H9 (cell line): ENCODE measurements around the gene PBX1. TPM values are rescaled to one million over a fixed set of nuclear protein-coding genes. Genes with fewer than 3 reads are reported as not detected.
A peak's percentile ranks its signal among the peaks of the same experiment; 100 is the strongest.

Experiments used
- DNase-seq: peaks from one replicate; pipeline ENCODE4 v3.0.0-alpha.2; 2017
- H2AFZ ChIP-seq: one replicate; pipeline ENCODE4 v1.6.1; 2013; ENCODE audit warnings: mild to moderate bottlenecking, low read length, control low read depth, moderate library complexity
- H2AK5ac ChIP-seq: 2 replicates; pipeline ENCODE4 v1.6.1; 2013; ENCODE audit warnings: low read length, control low read depth, mixed read lengths; ENCODE audit not compliant: insufficient read length
- H2BK120ac ChIP-seq: one replicate; pipeline ENCODE4 v1.6.1; 2013; ENCODE audit warnings: low read depth, mild to moderate bottlenecking, low read length, control low read depth, inconsistent platforms; ENCODE audit not compliant: poor library complexity, severe bottlenecking
- H2BK12ac ChIP-seq: 2 replicates; pipeline ENCODE4 v1.6.1; 2013; ENCODE audit warnings: low read length, control low read depth, mixed read lengths, low read depth; ENCODE audit not compliant: insufficient read length
- H2BK15ac ChIP-seq: 2 replicates; pipeline ENCODE4 v1.6.1; 2013; ENCODE audit warnings: low read depth, low read length, control low read depth
- H2BK20ac ChIP-seq: one replicate; pipeline ENCODE4 v1.6.1; 2013; ENCODE audit warnings: low read depth, mild to moderate bottlenecking, low read length, control low read depth, inconsistent platforms; ENCODE audit not compliant: poor library complexity, severe bottlenecking
- H2BK5ac ChIP-seq: 2 replicates; pipeline ENCODE4 v1.6.1; 2013; ENCODE audit warnings: low read length, control low read depth, mixed read lengths; ENCODE audit not compliant: insufficient read length
- H3K14ac ChIP-seq: 2 replicates; pipeline ENCODE4 v1.6.1; 2013; ENCODE audit warnings: low read length, control low read depth; ENCODE audit not compliant: insufficient read depth
- H3K18ac ChIP-seq: 2 replicates; pipeline ENCODE4 v1.6.1; 2013; ENCODE audit warnings: low read depth, mild to moderate bottlenecking, mixed read lengths, low read length, control low read depth; ENCODE audit not compliant: insufficient read length
- H3K23ac ChIP-seq: 2 replicates; pipeline ENCODE4 v1.6.1; 2013; ENCODE audit warnings: low read length, control low read depth, mixed read lengths, low read depth; ENCODE audit not compliant: insufficient read length
- H3K23me2 ChIP-seq: 2 replicates; pipeline ENCODE4 v1.6.1; 2013; ENCODE audit warnings: low read depth, mild to moderate bottlenecking, mixed read lengths, low read length, control low read depth; ENCODE audit not compliant: insufficient read length, poor library complexity, severe bottlenecking
- H3K27ac ChIP-seq: 2 replicates; pipeline ENCODE4 v1.5.1; 2013; ENCODE audit warnings: low read length, control low read depth, mixed read lengths, low read depth; ENCODE audit not compliant: insufficient read length
- H3K27me3 ChIP-seq: 2 replicates; pipeline ENCODE4 v1.6.1; 2013; ENCODE audit warnings: low read length, control low read depth, inconsistent platforms; ENCODE audit not compliant: insufficient read depth
- H3K4ac ChIP-seq: 2 replicates; pipeline ENCODE4 v1.6.1; 2013; ENCODE audit warnings: low read depth, mild to moderate bottlenecking, control low read depth, inconsistent platforms, low read length, moderate library complexity
- H3K4me1 ChIP-seq: 2 replicates; pipeline ENCODE4 v1.6.1; 2013; ENCODE audit warnings: low read length, control low read depth, inconsistent platforms; ENCODE audit not compliant: insufficient read depth
- H3K4me2 ChIP-seq: 2 replicates; pipeline ENCODE4 v1.6.1; 2013; ENCODE audit warnings: low read length, control low read depth, mixed read lengths; ENCODE audit not compliant: insufficient read length, insufficient read depth
- H3K56ac ChIP-seq: 2 replicates; pipeline ENCODE4 v1.6.1; 2013; ENCODE audit warnings: low read depth, mild to moderate bottlenecking, mixed read lengths, low read length, control low read depth; ENCODE audit not compliant: insufficient read length
- H3K79me1 ChIP-seq: 2 replicates; pipeline ENCODE4 v1.6.1; 2013; ENCODE audit warnings: low read depth, mild to moderate bottlenecking, moderate library complexity, low read length, control low read depth, inconsistent platforms; ENCODE audit not compliant: insufficient read depth, poor library complexity, severe bottlenecking
- H3K79me2 ChIP-seq: 2 replicates; pipeline ENCODE4 v1.6.1; 2013; ENCODE audit warnings: low read length, control low read depth, inconsistent platforms; ENCODE audit not compliant: insufficient read depth
- H3K9ac ChIP-seq: 2 replicates; pipeline ENCODE4 v1.6.1; 2013; ENCODE audit warnings: low read length, control low read depth, mixed read lengths; ENCODE audit not compliant: insufficient read length; ENCODE audit errors: extremely low read depth
- H3K9me3 ChIP-seq: one replicate; pipeline ENCODE4 v1.6.1; 2013; ENCODE audit warnings: low read depth, low read length, inconsistent platforms; ENCODE audit not compliant: control insufficient read depth
- H3T11ph ChIP-seq: one replicate; pipeline ENCODE4 v1.6.1; 2013; ENCODE audit warnings: mild to moderate bottlenecking, low read length, control low read depth, inconsistent platforms
- H4K20me1 ChIP-seq: one replicate; pipeline ENCODE4 v1.6.1; 2013; ENCODE audit not compliant: control insufficient read depth, insufficient read length, insufficient read depth
- H4K5ac ChIP-seq: 2 replicates; pipeline ENCODE4 v1.6.1; 2013; ENCODE audit warnings: low read depth, mild to moderate bottlenecking, mixed read lengths, low read length, control low read depth; ENCODE audit not compliant: insufficient read length
- H4K8ac ChIP-seq: replicated peaks from 2 replicates; pipeline ENCODE4 v1.6.1; 2013; ENCODE audit warnings: low read length, control low read depth, mixed read lengths, low read depth; ENCODE audit not compliant: insufficient read length
- H4K91ac ChIP-seq: 2 replicates; pipeline ENCODE4 v1.6.1; 2013; ENCODE audit warnings: low read depth, mild to moderate bottlenecking, moderate library complexity, mixed read lengths, low read length, control low read depth; ENCODE audit not compliant: insufficient read length
- H3K27ac Mint-ChIP-seq, 3 experiments: 2 replicates in 2 of 3; 3 replicates in 1 of 3; pipeline ENCODE4 v1.8.0; 2020 to 2021; ENCODE audit warnings: mixed read lengths in 3 of 3, mild to moderate bottlenecking in 1 of 3, moderate library complexity in 1 of 3
- H3K27me3 Mint-ChIP-seq: 2 replicates; pipeline ENCODE4 v1.8.0; 2021; ENCODE audit warnings: low read depth, mild to moderate bottlenecking, moderate library complexity, mixed read lengths
- H3K36me3 Mint-ChIP-seq, 3 experiments: 2 replicates in 2 of 3; 3 replicates in 1 of 3; pipeline ENCODE4 v1.8.0; 2020 to 2021; ENCODE audit warnings: low read depth in 3 of 3, mixed read lengths in 3 of 3; ENCODE audit not compliant: insufficient read depth in 1 of 3
- H3K4me1 Mint-ChIP-seq, 2 experiments: 2 replicates each; pipeline ENCODE4 v1.8.0; 2020; ENCODE audit warnings: mixed read lengths in 2 of 2
- H3K4me3 Mint-ChIP-seq, 2 experiments: 2 replicates in 1 of 2; 3 replicates in 1 of 2; pipeline ENCODE4 v1.8.0; 2020 to 2021; ENCODE audit warnings: mild to moderate bottlenecking in 2 of 2, mixed read lengths in 2 of 2, moderate library complexity in 1 of 2
- H3K9me3 Mint-ChIP-seq, 2 experiments: 2 replicates in 1 of 2; 3 replicates in 1 of 2; pipeline ENCODE4 v1.8.0; 2020; ENCODE audit warnings: mild to moderate bottlenecking in 2 of 2, mixed read lengths in 2 of 2, moderate library complexity in 1 of 2
- CTCF ChIP-seq: fragments of 200-600 bp; sonication (generic); conservative IDR thresholded peaks from 3 replicates; pipeline ENCODE4 v1.8.0; 2021; ENCODE audit warnings: antibody characterized with exemption, mild to moderate bottlenecking
- WGBS: extraction: QIAGEN DNeasy Blood & Tissue Kit; methylation state at CpG from one replicate; pipeline ENCODE4 v1.1.7; 2013; ENCODE audit warnings: missing lambda C conversion rate, low lambda C conversion rate, mixed read lengths; ENCODE audit not compliant: insufficient read length; ENCODE audit errors: extremely low coverage; 5-methylcytosine and 5-hydroxymethylcytosine counted together
- total RNA-seq: library from RNA; stranded (reverse); gene quantifications from 2 replicates; pipeline ENCODE4 v1.2.1, GENCODE V29; 2021

The PBX1 gene
- total RNA-seq, 1 experiment from 2014 or later = 142 TPM

- no peaks in the 10 kb centered on the region for H3K27me3 ChIP-seq
- no peaks in the 10 kb centered on the region for H3K9me3 Mint-ChIP-seq
- H3K27ac ChIP-seq = no peak overlapping the region
- TF ChIP-seq CTCF = no peak
- no peak overlapping the region for H3K23ac ChIP-seq
- H3K4ac ChIP-seq = no peak overlapping the region
- H3K56ac ChIP-seq = no peak overlapping the region
- no peaks in the 10 kb centered on the region for H3K23me2 ChIP-seq
- H4K91ac ChIP-seq = no peak overlapping the region
- H4K5ac ChIP-seq = no peak overlapping the region
- no peaks in the 10 kb centered on the region for H3K27me3 Mint-ChIP-seq
- no peaks in the 10 kb centered on the region; the same call in 1 of the 2 replicates for H3K4me1 ChIP-seq
- H3K18ac ChIP-seq = no peak overlapping the region
- H2BK15ac ChIP-seq = no peak overlapping the region
- no peak overlapping the region for H3T11ph ChIP-seq
- peaks cover 6% of the 10 kb centered on the region for H3K79me1 ChIP-seq
- no peak overlapping the region for H2BK120ac ChIP-seq
- no peak overlapping the region for H3K9ac ChIP-seq
- H4K8ac ChIP-seq = no peak overlapping the region
- no peak overlapping the region for H2AFZ ChIP-seq
- H3K36me3 Mint-ChIP-seq = peaks cover 0 to 3% (median 0%) of the 10 kb centered on the region in 3 experiments; a peak in 3 of 7 replicates
- no peaks in the 10 kb centered on the region for H3K9me3 ChIP-seq
- H3K4me1 Mint-ChIP-seq = peaks cover 37 to 45% of the 10 kb centered on the region in 2 experiments
- peak overlapping the region in 1 of 3 experiments; percentile 1; a peak in 1 of 7 replicates for H3K27ac Mint-ChIP-seq
- H3K4me2 ChIP-seq = no peak overlapping the region
- no peaks in the 10 kb centered on the region; the same call in 1 of the 2 replicates for H3K79me2 ChIP-seq
- no peak overlapping the region for H3K14ac ChIP-seq
- H2BK5ac ChIP-seq = no peak overlapping the region
- no CpG with 5 or more reads among the region's 5 CpGs for WGBS
- no peak overlapping the region for H2BK12ac ChIP-seq
- no peak overlapping the region for H2BK20ac ChIP-seq
- no peak for DNase-seq
- H2AK5ac ChIP-seq = no peak overlapping the region
- H4K20me1 ChIP-seq = no peaks in the 10 kb centered on the region
- no peak overlapping the region for H3K4me3 Mint-ChIP-seq
Observed at GRCh38 chr1:164768619-164769018, 209.6 kb downstream of the PBX1 start.
